Esophagus squamous epithelium (tissue), 4 donors: Measurements from ENCODE around the gene PEX11G.

ENCODE experiments used
- POLR2A ChIP-seq, 4 donors: fragments of 450-650 bp; IDR thresholded peaks; one replicate each; pipeline ENCODE4 v1.6.1; 2017; ENCODE audit warnings: antibody characterized with exemption in 4 of 4, mild to moderate bottlenecking in 4 of 4, moderate library complexity in 3 of 4
- TF ChIP-seq, protein P1 (sequence below), 6 experiments: fragments of 450-650 bp in 4 of 6; fragments of 200-600 bp in 2 of 6; sonication (generic) in 2 of 6; IDR thresholded peaks; one replicate each; pipeline ENCODE4 v1.5.1; 2016 to 2019; ENCODE audit warnings: antibody characterized with exemption in 6 of 6, mild to moderate bottlenecking in 4 of 6, moderate library complexity in 4 of 6

DNA sequence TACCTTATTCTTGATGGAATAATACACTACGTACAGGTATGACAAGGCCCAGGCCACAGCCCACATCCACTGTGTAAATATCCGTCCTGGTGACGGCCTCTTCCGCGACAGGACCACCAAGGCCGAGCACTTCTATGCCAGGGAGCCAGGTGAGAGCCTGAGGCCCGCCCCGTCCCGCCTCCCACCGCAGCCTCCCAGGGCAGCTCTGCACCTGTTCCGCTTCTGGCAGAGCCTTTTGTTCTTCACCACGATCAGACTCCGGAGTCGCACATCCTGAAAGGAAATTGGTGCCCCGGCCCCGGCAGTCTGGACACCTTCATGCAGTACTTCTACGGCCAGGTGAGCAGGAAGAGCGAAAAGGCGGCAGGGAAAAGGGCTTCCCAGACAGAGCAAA lies 16.4 kb upstream of the PEX11G start:
- TF ChIP-seq, protein P1, sequence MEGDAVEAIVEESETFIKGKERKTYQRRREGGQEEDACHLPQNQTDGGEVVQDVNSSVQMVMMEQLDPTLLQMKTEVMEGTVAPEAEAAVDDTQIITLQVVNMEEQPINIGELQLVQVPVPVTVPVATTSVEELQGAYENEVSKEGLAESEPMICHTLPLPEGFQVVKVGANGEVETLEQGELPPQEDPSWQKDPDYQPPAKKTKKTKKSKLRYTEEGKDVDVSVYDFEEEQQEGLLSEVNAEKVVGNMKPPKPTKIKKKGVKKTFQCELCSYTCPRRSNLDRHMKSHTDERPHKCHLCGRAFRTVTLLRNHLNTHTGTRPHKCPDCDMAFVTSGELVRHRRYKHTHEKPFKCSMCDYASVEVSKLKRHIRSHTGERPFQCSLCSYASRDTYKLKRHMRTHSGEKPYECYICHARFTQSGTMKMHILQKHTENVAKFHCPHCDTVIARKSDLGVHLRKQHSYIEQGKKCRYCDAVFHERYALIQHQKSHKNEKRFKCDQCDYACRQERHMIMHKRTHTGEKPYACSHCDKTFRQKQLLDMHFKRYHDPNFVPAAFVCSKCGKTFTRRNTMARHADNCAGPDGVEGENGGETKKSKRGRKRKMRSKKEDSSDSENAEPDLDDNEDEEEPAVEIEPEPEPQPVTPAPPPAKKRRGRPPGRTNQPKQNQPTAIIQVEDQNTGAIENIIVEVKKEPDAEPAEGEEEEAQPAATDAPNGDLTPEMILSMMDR (IDR thresholded peaks at IDR 0.05): no peak
- no peak for TF ChIP-seq POLR2A (IDR thresholded peaks at IDR 0.05)
